Activated CD8-positive, alpha-beta T cell treated with anti-CD3 and anti-CD28 coated beads, Interleukin-2, amount 10 ng/mL, durations not matched to agents 7 days and 5 days (primary cell): Measurements from ENCODE around the gene QSOX2. TPM values are rescaled to one million over a fixed set of nuclear protein-coding genes. Genes with fewer than 3 reads are reported as not detected.

Experiments
- ATAC-seq: fragments of 150-1000 bp; cut with Tn5 transposase; one replicate; pipeline ENCODE4 v1.10.0; 2021; ENCODE audit warnings: moderate library complexity
- CTCF ChIA-PET: fragments of 350-600 bp; sonication (Branson Sonifier 250); formaldehyde crosslinking; loops from one replicate; lab custom pipeline; 2021; ENCODE audit warnings: antibody characterized with exemption; lab: Charles Lee
- POLR2A ChIA-PET: fragments of 350-600 bp; sonication (Branson Sonifier 250); formaldehyde crosslinking; loops from one replicate; lab custom pipeline; 2021; ENCODE audit warnings: antibody characterized with exemption; lab: Charles Lee
- DNase-seq: peaks from one replicate; pipeline ENCODE4 v3.0.0-alpha.2; 2020
- H3K27ac Mint-ChIP-seq: one replicate; pipeline ENCODE4 v1.8.0; 2021; ENCODE audit warnings: mild to moderate bottlenecking, mixed read lengths
- H3K27me3 Mint-ChIP-seq: one replicate; pipeline ENCODE4 v1.8.0; 2021; ENCODE audit warnings: low read depth, mixed read lengths
- H3K36me3 Mint-ChIP-seq: one replicate; pipeline ENCODE4 v1.8.0; 2021; ENCODE audit warnings: low read depth, mixed read lengths
- H3K4me1 Mint-ChIP-seq: one replicate; pipeline ENCODE4 v1.8.0; 2021; ENCODE audit warnings: low read depth, mixed read lengths
- H3K4me3 Mint-ChIP-seq: one replicate; pipeline ENCODE4 v1.8.0; 2021; ENCODE audit warnings: mild to moderate bottlenecking, mixed read lengths
- H3K9me3 Mint-ChIP-seq: one replicate; pipeline ENCODE4 v1.8.0; 2022; ENCODE audit warnings: mixed read lengths; ENCODE audit not compliant: insufficient read depth
- total RNA-seq, 2 experiments: library from RNA; stranded (reverse); gene quantifications; one replicate each; pipeline ENCODE4 v1.2.3, GENCODE V29; 2021

The QSOX2 gene
- total RNA-seq, 2 experiments from 2014 or later, result 11.4 to 12.6 TPM

DNA sequence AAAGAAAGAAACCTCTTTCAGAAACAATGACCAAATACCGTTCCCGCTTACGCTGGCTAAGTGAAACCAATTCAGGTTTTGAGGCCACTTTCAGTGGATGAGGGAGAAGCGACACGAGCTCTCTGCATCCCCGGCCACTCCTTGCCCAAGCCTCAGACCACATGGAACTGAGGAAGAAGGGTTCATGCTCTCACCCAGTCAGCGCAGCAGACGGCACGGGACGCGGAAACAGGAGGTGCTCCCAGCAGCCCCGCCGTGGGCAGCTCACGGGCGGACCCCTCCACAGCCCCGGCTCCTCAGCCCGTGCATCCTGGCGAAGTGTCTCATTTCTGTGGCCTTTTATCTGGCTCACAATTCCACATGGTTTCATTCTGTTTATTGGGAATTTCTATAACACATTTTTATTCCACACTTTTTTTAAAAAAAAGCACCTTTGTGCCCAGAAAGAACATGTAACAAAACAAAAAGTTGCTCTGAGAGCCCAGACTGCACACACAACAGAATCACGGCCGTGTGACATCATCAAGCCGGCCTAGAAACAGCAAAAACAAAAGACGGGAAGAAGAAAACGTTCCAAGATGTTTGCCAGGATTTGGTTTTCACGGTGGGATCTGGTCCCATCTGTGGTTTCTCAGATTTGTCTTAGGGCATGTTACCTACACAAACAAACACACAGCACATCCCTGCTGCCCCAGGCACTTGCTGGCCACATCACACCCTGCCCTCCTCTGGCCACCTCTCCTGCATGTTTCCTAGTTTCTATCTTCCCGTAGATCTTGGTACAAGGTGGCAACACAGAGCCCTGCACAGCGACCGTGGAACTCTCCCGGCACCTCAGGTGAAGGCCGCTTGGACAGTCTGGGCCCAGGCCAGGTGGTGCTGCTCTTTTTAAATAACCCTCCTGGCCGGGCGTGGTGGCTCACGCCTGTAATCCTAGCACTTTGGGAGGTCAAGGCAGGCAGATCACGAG is 16.2 kb downstream of the QSOX2 start:
- no peak overlapping the region for H3K4me3 Mint-ChIP-seq
- ATAC-seq (no peak), DNase-seq (no peak)
- H3K36me3 Mint-ChIP-seq, result peaks cover 2% of the 10 kb centered on the region
- ChIA-PET POLR2A (no interaction called here), CTCF (interaction anchor here (1.7 kb wide), 1 partner anchor 14 kb away, joined by 3 read pairs; no protein-coding TSS in a partner anchor)
- H3K4me1 Mint-ChIP-seq, result peaks cover 35% of the 10 kb centered on the region
- no peak overlapping the region for H3K27ac Mint-ChIP-seq
- H3K9me3 Mint-ChIP-seq, result no peaks in the 10 kb centered on the region
- H3K27me3 Mint-ChIP-seq, result no peaks in the 10 kb centered on the region

DNA sequence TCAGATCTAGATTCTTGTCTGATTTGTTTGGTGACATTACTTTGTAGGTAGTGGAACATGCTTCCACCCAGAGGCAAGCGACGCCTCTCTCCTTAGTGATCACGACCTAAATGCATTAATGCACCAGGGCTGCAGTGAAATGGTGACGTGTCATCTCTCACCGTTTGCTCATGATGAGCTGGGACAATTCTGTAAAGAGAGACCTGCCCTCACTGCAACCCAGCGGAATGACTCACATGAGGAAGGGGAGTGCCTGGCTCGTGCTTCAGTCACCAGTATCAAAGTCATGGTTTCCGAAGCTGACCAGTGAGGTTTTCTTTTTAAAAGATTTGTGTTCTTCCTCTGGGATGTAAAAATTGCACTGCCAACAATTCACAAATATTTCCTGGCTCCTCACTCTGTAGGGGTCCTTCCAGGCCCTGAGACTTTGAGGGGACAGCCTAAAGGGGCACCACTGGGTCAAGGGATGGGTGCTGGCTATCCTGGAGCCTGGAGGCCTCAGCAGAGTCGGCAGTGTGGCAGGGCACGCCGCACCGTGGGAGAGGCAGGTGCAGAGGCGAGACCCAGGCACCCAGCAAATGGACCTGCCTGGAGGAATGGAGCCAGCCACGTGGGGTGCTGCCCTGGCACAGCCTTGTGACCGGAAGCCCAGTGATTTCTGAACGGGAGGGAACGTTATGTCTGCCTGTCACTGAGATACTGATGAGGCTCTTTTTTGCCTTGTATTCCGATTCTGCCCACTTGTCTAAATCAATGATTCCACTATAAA is 17.3 kb downstream of the QSOX2 start:
- peaks cover 7% of the 10 kb centered on the region for H3K36me3 Mint-ChIP-seq
- H3K27ac Mint-ChIP-seq, result no peak overlapping the region
- no peak overlapping the region for H3K4me3 Mint-ChIP-seq

DNA sequence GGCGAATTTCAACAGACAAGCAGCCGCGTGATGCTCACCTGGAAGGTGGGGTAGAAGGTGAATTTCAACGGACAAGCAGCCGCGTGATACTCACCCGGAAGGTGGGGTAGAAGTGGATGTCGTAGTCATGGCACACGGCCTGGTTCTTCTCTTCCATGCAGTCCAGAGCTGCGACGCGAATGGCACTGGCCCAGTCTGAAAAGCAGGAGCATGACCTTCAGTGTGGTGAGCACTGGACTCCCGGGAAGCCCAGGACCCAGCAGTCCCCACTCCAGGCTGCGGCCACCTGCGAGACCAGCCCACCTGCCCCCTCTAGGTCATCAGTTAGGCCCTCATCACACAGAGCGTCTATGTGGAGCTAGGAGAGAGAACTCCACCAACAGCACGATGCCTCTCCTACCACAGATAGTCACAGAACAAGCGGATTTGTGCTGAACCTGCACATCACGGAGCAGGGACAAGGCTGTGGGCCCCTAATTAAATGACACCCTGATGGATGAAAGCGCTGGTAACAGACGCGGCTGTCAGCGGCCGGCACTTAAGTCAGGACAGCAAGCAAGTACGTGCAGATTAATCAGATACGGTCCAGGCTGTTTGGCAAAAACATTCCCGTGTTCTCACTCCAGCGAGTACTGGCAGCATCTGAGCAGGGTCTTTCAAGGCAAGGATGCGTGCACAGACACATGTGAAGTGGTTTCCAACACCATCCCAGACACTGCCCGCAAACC is 18.8 kb downstream of the QSOX2 start:
- Mint-ChIP-seq H3K36me3 (peaks cover 9% of the 10 kb centered on the region), H3K27ac (no peak overlapping the region), H3K27me3 (no peaks in the 10 kb centered on the region), H3K4me1 (peaks cover 13% of the 10 kb centered on the region), H3K4me3 (no peak overlapping the region), H3K9me3 (no peaks in the 10 kb centered on the region)
- POLR2A ChIA-PET, result interaction anchor here (1.5 kb wide), 1 partner anchor 15 kb away, joined by 3 read pairs; no protein-coding TSS in a partner anchor
- ATAC-seq, result no peak
- DNase-seq, result no peak
- CTCF ChIA-PET, result interaction anchor here (2.8 kb wide), 1 partner anchor 16 kb away, joined by 10 read pairs; no protein-coding TSS in a partner anchor

More for the DNA sequence above, 17.3 kb downstream of the QSOX2 start:
- peaks cover 24% of the 10 kb centered on the region for H3K4me1 Mint-ChIP-seq
- CTCF ChIA-PET, result interaction anchor here (1.7 kb wide), 1 partner anchor 15 kb away, joined by 3 read pairs; no protein-coding TSS in a partner anchor
- ATAC-seq (no peak), DNase-seq (no peak)
- POLR2A ChIA-PET, result no interaction called here
- no peaks in the 10 kb centered on the region for H3K27me3 Mint-ChIP-seq
- H3K9me3 Mint-ChIP-seq, result no peaks in the 10 kb centered on the region

DNA sequence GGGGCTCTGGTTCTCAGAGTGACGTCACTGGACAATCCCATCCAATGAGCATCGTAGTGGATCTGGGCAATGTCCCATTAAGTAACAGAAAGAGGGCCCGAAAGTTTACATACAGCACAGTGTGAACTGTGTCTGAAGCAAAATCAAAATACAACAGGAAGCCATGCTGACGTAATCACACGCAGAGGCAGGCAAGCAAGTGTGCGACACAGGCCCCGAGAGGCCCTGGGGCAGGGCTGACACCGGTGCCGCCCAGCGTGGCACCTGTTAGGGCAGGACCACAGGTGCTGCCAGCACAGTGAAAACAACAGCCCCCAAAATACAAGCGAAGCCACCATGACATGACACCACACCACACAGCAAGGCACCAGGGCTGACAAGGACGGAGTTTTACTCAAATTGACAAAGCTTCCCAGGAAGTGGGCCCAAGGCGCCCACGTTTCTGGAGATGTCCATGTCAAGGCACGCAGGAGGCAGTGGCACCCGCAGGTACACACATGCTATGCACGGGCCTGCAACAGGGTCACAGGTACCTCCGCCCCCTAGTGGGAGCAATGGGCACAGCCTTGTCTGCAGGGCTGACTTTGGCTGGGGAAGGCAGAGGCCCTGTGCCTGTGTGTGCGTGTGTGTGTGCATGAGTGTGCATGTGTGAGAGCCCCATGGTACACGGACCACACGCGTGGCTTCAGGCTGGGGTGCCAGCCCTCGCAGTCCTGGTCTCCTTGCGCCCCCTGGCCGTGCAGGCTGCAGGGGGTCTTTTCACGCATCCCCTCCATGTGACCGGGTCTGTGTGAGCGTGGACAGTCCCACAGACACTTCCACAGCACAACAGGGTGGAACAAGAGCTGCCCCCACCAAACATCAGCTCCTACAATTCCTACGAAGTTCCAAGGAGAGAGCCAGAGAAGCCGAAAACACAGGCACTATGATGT is 19.6 kb downstream of the QSOX2 start:
- POLR2A ChIA-PET, result interaction anchor here (0.7 to 1.5 kb wide), 2 partner anchors 15 to 30 kb away, joined by 3 read pairs; no protein-coding TSS in a partner anchor

DNA sequence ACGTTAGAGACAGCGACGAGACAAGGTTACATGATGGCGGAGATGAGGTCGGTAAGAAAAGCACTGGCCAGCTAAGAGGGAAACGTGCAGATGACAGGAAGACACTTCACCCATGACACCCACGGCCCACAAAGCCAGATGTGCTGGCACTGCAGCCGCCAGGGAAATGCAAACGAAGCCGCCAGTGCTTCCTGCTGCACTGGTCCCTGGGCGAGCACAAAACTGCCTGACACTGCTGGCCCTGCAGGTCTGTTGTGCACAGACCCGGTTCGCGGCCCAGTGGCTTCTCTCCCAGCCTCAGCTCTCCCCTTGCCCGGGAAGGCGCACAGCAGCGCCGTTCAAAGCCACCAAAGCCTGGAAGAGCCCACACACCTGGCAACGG is 20.3 kb downstream of the QSOX2 start:
- peaks cover 19% of the 10 kb centered on the region for H3K4me1 Mint-ChIP-seq
- no peak overlapping the region for H3K4me3 Mint-ChIP-seq
- ATAC-seq, result no peak
- CTCF ChIA-PET, result interaction anchor here (0.9 to 2.8 kb wide), 4 partner anchors 14 to 42 kb away, joined by 3 to 10 read pairs (median 4); no protein-coding TSS in a partner anchor
- POLR2A ChIA-PET, result interaction anchor here (0.7 to 1.5 kb wide), 2 partner anchors 16 to 29 kb away, joined by 3 read pairs; no protein-coding TSS in a partner anchor
- no peak for DNase-seq
- peaks cover 17% of the 10 kb centered on the region for H3K36me3 Mint-ChIP-seq
- no peak overlapping the region for H3K27ac Mint-ChIP-seq
- no peaks in the 10 kb centered on the region for H3K9me3 Mint-ChIP-seq
- no peaks in the 10 kb centered on the region for H3K27me3 Mint-ChIP-seq

More for the DNA sequence above, 19.6 kb downstream of the QSOX2 start:
- Mint-ChIP-seq H3K36me3 (peaks cover 15% of the 10 kb centered on the region), H3K9me3 (no peaks in the 10 kb centered on the region), H3K27me3 (no peaks in the 10 kb centered on the region), H3K4me3 (no peak overlapping the region), H3K4me1 (peaks cover 13% of the 10 kb centered on the region), H3K27ac (no peak overlapping the region)
- DNase-seq (peak; percentile 75), ATAC-seq (peak; percentile 94)
- CTCF ChIA-PET, result interaction anchor here (1.3 to 2.8 kb wide), 3 partner anchors 17 to 41 kb away, joined by 3 to 10 read pairs (median 5); no protein-coding TSS in a partner anchor

DNA sequence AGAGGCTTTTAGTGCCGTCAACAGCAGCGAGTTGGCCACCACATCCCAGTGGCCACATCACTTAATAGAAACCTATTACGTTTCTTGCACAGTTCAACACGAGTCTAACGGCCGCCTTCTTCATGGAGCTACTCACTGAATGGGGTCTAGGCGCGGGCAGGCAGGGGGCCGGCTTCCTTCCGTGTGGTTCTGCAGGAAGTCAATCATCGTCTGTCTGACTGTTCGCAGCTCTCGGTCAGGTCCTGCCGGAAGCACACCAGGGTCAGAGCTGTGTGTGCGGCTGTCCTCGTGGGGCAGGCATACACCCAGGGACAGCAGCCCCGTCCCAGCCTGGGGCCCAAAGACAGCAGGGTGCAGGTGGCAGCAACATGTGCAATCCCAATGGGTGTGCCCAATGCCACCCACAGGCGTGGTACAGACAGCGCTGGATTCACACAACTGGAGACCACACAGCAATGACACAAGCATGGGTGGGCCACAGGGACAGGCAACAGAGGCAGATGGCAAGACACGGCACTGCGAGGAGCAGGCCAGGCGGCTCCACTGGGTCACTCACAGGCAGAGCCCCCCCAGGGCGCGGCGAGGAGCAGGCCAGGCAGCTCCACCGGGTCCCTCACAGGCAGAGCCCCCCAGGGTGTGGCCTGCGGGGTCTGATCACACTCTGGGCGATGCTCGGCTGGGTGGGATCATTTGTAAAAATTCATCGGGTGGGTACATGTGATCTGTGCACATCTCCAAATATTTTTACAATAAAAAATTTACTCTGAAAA is 21.6 kb downstream of the QSOX2 start:
- ChIA-PET POLR2A (interaction anchor here (0.6 kb wide), 1 partner anchor 1909 kb away, joined by 4 read pairs; no protein-coding TSS in a partner anchor), CTCF (interaction anchor here (0.9 to 2.8 kb wide), 4 partner anchors 16 to 43 kb away, joined by 3 to 10 read pairs (median 4); no protein-coding TSS in a partner anchor)
- peaks cover 22% of the 10 kb centered on the region for H3K4me1 Mint-ChIP-seq
- H3K27ac Mint-ChIP-seq, result no peak overlapping the region
- no peak overlapping the region for H3K4me3 Mint-ChIP-seq
- no peaks in the 10 kb centered on the region for H3K9me3 Mint-ChIP-seq
- no peaks in the 10 kb centered on the region for H3K27me3 Mint-ChIP-seq
- DNase-seq, result no peak
- H3K36me3 Mint-ChIP-seq, result peaks cover 17% of the 10 kb centered on the region
- no peak for ATAC-seq

DNA sequence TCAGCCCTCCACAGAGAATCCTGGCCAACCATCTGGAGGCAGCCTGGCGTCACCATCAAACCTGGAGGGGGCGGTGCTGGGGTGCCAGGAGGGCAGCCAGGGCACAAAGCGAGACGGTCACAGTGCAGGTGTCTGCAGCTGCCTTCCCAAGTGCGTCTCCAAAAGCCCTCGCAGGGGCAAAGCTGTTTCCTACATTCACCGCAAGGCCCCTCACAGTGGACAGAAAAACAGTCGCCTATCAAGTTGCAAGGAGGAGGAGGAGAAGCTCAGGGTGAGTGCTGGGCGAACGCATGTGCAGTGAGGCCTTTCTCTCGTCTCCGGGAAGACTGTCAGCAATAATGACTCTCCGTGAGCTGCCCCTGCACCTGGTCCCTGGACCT is 22.7 kb downstream of the QSOX2 start:
- Mint-ChIP-seq H3K27me3 (no peaks in the 10 kb centered on the region), H3K9me3 (no peaks in the 10 kb centered on the region), H3K4me3 (no peak overlapping the region), H3K27ac (no peak overlapping the region), H3K36me3 (peaks cover 17% of the 10 kb centered on the region), H3K4me1 (peaks cover 22% of the 10 kb centered on the region)
- POLR2A ChIA-PET, result no interaction called here
- no peak for ATAC-seq
- CTCF ChIA-PET, result no interaction called here
- no peak for DNase-seq

DNA sequence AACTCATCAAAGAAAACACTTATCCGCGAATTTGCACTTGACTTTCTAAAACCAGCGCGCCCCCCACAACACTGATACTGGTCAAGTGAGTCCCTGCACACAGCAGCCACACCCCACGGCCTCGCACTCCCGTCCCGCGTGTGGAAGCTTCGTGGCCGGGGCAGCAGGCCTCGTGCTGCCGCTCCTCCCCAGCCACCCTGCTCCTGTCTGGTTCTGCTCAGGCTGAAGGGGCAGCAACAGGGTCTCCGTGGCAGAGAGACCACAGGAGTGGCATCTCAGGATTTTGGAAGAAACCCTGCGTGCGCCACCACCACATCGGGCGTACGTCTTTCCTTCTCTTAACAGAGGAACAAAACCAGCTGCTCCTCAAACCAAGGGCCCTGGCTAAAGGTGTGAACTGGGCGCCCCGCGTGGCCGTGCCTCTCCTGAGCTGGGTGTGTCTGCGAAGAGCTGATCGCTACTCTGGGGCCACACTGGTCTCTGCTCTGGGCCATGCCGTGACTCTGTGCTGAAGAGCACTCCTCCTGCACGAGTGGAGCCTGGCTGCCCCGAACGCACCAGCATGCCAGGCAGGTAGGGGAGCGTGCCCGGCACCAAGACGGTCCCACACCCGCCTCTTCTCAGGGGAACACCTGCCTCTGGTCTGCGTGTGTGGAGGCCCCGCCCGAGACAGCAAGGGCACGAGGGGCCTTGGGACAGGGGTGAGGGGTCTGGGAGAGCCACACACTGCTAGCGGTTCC is 23.3 kb downstream of the QSOX2 start:
- no peak overlapping the region for H3K27ac Mint-ChIP-seq
- no peak overlapping the region for H3K4me3 Mint-ChIP-seq

DNA sequence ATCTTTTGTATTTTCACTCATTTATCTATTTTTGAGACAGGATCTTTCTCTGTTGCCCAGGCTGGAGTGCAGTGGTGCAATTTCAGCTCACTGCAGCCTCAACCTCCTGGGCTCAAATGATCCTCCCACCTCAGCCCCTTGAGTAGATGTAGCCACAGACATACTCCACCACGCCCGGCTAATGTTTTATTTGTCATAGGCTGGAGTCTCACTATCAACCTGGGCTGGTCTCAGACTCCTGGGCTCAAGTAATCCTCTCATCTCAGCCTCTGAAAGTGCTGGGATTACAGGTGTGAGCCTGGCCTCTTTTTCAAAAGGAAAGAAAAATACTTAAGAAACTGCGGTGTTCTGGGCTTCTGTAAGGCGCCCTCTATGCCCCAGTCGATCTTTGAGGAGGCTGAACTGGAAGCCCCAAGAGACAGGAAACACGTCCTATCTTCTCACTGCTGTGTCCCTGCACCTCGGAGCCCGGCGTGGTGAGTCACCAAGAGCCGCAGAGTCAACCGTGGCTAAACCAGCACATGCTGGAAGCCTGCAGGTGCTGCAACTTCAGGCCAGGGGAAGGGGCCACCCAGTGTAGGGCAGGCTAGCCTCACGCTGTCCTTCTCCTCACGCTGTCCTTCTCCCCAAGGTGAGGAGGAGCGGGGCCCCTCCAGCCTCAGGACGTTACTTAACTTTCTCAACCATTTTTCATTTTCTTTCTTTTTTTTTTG is 25.4 kb downstream of the QSOX2 start:
- Mint-ChIP-seq H3K4me3 (no peak overlapping the region), H3K36me3 (peaks cover 25% of the 10 kb centered on the region), H3K4me1 (peaks cover 17% of the 10 kb centered on the region), H3K27ac (peak overlapping the region; percentile 64), H3K27me3 (no peaks in the 10 kb centered on the region), H3K9me3 (no peaks in the 10 kb centered on the region)
- ChIA-PET POLR2A (no interaction called here), CTCF (no interaction called here)
- ATAC-seq, result peak; percentile 51
- DNase-seq, result no peak

More for the DNA sequence above, 23.3 kb downstream of the QSOX2 start:
- H3K9me3 Mint-ChIP-seq, result no peaks in the 10 kb centered on the region
- ChIA-PET CTCF (no interaction called here), POLR2A (no interaction called here)
- H3K36me3 Mint-ChIP-seq, result peaks cover 17% of the 10 kb centered on the region
- ATAC-seq (no peak), DNase-seq (no peak)
- H3K4me1 Mint-ChIP-seq, result peaks cover 22% of the 10 kb centered on the region
- no peaks in the 10 kb centered on the region for H3K27me3 Mint-ChIP-seq
